Neural cell (in vitro differentiated cells): ENCODE results near the gene RFC4. TPM values are rescaled to one million over a fixed set of nuclear protein-coding genes. Genes with fewer than 3 reads are reported as not detected.

Experiments
- polyA plus RNA-seq: library from polyadenylated mRNA; depleted of rRNA; stranded (reverse); fragments of >200 nt; gene quantifications from 2 replicates; pipeline ENCODE4 v1.2.3, GENCODE V29; 2014
- small RNA-seq, 3 experiments: library from RNA; depleted of rRNA; stranded (forward); fragments of <200 nt; gene quantifications; one replicate each; pipeline ENCODE3, GENCODE V24; 2012

The RFC4 gene
- polyA plus RNA-seq, 1 donor from 2014 or later, result 85.2 TPM

Small RNAs within 50 kb of the gene (small RNA-seq; reads per million reads assigned to genes)
- gene RF00092 (0 reads per million in 3 experiments), gene RNU6-1105P (0 reads per million in 3 experiments), gene SNORA4 (0 reads per million in 3 experiments), gene SNORA63 (0 reads per million in 3 experiments), gene SNORA81 (0 reads per million in 3 experiments), gene SNORD2 (0 reads per million in 3 experiments)

Other genes with a start within 250 kb of the RFC4 start
- gene TBCCD1, start 239.1 kb downstream of the RFC4 start, polyA plus RNA-seq, result 11.6 and 13.4 TPM in 2 replicates
- 100.0 and 108 TPM in 2 replicates for gene DNAJB11, start 235.8 kb downstream of the RFC4 start, polyA plus RNA-seq
- gene AHSG, start 193.4 kb downstream of the RFC4 start, polyA plus RNA-seq, result 0.40 and 1.1 TPM in 2 replicates
- gene FETUB, start 166.1 kb downstream of the RFC4 start, polyA plus RNA-seq, result not detected in 2 replicates
- not detected in 2 replicates for gene HRG, start 140.5 kb downstream of the RFC4 start, polyA plus RNA-seq
- not detected in 2 replicates for gene KNG1, start 89.1 kb downstream of the RFC4 start, polyA plus RNA-seq
- 2,975 and 3,298 TPM in 2 replicates for gene EIF4A2, start 22.9 kb downstream of the RFC4 start, polyA plus RNA-seq
- not detected in 2 replicates for gene ADIPOQ, start 36.2 kb upstream of the RFC4 start, polyA plus RNA-seq
- 16.6 and 17.6 TPM in 2 replicates for gene ST6GAL1, start 124.0 kb upstream of the RFC4 start, polyA plus RNA-seq